NCI-H2196 treated with DMSO at 0.1 percent for 48 hours (cell line): ENCODE measurements around the gene ZBTB26.
A peak's percentile ranks its signal among the peaks of the same experiment; 100 is the strongest.
"Not testable (repeated sequence)": the region's sequence is repeated elsewhere in the genome, so short reads cannot be mapped to it uniquely, and the experiment has no call there.

Experiments used
- DNase-seq: peaks from one replicate; lab custom pipeline; 2025; ENCODE audit not compliant: unreplicated experiment; lab: John Stamatoyannopoulos, UW

ZBTB26 gene

DNA sequence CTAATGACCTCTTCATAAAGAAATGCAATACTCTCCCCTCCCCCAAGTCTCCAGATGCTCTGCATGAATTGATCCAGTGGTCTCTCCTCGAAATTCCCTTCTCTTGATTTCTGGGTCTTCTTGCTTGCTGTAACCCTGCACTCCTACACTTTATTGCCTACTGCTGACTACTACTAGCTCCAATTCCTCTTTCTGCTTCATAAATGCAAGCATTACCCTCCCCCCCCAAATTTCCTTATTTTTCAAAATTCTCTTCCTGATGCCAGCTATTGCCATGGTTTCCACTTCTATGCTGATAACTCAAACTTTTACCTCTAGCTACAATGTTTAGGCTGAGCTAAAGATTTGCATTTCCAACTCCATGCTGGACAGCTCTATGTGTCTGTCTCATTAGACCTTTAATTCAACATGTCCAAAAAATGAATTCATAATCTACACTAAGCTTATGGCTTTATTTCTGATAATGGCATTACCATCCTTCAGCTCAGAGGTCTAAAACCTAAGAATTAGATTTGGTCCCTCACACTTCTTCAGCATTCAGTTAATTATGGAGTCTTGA is 1.4 kb downstream of the ZBTB26 start:
- no peak for DNase-seq

DNA sequence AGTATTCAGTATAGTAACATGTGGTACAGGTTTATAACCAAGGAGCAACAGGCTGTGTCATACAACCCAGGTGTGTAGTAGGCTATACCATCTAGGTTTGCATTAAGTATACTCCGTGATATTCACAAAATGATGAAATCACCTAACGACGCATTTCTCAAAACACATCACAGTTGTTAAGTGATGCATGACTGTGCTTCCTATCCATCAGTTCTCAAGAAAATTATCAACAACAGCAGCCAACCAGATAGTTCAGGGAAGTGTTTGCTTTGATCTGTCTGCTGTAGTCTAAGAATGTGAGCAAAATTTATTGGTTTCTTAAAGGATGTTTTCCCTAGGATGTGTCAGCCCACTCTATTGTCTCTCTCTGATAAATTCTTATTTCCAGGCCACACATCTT is 7.4 kb downstream of the ZBTB26 start:
- DNase-seq, result no peak

DNA sequence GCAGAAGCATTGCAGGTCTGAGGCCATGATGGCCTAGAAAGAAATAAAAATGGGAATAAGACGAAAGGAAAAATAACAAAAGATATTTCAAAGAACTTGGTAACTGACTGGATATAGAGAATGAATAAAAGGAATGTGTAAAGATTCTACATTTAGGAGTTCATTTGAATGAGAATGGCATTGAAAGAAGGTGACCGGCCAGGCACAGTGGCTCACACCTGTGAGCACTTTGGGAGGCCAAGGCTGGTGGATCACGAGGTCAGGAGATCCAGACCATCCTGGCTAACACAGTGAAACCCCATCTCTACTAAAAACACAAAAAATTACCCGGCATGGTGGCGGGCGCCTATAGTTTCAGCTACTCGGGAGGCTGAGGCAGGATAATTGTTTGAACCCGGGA is 8.6 kb downstream of the ZBTB26 start:
- no peak for DNase-seq

DNA sequence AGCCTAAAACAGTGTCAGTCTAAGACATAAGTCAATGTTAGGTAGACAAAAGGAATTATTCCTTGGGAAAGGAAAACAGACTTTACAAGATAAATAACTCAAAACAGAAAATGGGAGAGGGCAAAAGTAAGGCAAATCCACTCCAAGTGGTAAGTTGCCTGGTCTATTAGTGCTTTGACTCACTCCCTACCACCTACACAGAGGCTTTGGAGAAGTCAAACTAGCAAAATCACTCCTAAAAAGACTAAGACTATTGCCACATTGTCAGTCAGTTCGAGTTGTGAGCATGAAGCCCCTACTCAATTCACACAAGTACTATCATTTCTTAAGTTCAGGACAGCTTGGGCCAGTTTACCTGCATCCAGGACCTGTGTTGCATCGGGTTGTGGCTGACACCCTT is 13.0 kb downstream of the ZBTB26 start:
- DNase-seq, result no peak

DNA sequence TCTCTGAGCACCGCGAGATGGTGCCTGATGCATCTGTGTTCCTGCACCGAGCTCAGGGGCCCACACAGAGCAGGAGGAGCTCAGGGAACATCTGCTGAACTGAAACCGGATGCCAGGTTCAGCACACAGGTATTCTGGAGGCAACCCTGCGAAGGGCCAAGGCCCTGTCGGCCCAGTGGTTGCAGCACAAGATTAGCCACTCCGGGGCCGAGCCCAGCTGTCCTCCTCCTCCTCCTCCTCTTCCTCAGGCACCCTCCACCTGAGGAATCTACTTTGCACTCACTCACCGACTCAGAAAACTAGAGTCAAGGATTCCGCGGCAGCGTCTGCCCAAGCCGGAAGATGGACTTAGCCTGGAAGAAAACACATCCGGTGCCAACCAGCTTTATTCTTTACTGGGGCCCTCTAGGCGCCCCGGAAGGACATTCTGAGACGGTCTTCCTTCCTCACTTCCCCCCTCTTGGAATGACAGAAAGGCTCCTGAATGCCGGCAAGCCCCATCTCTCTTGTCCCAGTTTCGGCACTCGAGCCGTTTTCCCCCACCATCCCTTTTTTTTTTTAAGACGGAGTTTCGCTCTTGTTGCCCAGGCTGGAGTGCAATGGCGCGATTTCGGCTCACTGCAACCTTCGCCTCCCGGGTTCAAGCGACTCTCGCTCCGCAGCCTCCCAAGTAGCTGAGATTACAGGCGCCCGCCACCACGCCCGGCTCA is 18.2 kb downstream of the ZBTB26 start, which contains the start of gene ZBTB6:
Gene ZBTB6, minus strand, starts transcription at position 360 of the 710 bp plus-strand sequence. CDS start 1,251 bp downstream, outside the sequence.
- peak; percentile 86 for DNase-seq

DNA sequence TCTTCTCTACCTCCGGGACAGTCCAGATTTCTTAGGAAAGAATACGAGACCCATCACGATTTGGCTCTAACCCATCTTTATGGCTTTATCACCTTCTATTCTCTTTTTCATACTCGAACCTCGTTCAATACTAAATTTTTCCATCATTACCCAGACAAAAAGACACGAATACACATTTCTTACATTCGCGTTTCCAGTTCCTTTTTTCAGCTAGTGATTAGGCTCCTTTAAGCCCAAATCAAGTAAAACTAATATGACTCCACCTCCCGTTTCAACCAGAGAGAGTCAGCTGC is 18.7 kb downstream of the ZBTB26 start:
- no peak for DNase-seq

DNA sequence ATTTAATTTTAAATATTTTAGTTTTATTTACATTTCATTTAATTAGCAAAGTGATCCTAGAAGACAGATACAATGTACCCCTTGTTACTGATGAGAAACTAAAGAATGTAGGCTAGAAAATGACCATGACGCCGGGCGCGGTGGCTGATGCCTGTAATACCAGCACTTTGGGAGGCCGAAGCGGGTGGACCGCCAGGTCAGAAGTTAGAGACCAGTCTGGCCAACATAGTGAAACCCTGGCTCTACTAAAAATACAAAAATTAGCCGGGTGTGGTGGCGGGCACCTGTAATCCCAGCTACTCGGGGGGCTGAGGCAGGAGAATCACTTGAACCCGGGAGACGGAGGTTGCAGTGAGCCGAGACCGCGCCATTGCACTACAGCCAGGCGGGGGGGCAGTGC is 25.2 kb downstream of the ZBTB26 start:
- not testable (repeated sequence) for DNase-seq

DNA sequence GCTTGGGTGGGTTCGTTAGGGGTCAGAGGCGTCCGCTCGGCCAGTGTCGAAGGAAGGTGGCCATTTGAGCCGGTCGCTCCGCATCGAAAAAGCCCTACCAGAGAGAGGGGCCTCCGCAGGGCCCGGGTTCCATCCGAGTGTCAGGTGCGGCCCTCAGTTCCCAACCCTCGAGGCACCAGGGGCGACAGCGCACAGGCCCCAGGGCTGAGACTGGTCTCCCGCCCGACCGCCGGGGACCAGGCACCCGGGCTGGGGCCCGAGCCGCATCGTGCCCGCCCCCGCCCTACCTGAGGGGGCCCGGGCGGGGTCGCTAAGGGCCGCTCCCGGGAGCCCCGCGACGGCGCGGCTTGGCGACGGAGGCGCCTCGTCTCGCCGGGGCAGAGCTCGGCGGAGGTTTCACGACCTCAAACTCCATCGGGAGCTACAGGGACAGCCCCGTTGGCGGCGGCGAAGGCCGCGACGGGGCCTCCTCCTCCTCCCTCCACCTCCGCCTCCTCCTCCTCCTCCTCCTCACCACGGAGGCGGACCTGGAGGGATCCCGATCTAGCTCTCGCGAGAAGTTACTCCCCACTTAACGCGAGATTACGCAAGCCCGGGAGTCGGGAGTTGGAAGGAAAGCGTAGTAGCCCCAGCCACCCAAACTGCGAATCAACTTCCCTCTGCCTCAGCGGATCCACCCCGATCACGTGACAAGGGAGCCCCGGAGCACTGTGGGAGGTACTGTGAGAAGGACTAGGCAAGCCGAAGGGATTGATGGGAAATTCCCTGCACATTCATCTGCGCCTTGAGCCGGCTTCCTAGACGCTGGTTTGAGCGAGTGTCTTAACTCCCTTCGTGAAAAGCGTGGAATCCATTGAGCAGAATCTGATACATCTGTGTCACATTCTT is 26.2 kb downstream of the ZBTB26 start, which contains the start of gene RC3H2:
Gene RC3H2, minus strand, starts transcription at position 537 of the 888 bp plus-strand sequence. CDS start 7,850 bp downstream, outside the sequence.
- peak; percentile 98 for DNase-seq

DNA sequence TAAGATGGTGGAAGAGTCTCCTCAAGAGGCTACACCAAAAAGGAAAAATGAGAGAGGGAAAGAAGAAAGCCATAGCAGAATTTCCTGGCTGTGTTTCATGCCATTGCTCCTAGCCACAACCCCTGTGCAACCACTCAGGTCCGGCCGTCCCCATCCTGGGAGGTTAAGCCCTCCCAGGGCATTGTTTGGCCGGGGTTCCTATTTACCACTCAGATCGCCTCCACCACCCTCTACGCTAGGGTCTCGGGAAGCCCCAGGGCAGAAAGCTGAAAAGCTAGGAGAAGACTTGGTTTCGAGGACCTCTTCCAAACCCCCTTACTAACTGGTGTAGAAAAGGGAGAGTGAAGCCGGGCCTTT is 26.9 kb downstream of the ZBTB26 start:
- no peak for DNase-seq

DNA sequence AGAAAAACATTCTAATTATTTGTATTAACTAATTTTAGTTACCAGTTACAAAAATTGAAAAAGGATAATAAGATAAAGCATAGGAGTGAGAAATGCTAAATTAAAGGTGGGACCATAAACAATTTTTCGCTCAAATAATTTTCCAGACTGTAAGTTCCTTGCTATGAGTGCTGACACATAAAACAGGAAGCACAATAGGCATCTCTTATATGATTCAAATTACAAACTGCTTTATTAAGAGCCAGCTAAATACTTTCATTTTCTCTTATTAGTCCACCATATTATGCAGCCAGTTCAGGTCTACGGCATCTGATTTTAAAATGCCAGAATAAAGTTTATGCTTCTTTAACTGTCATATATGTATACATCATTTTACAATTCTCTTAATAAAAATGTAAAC is 30.5 kb downstream of the ZBTB26 start:
- no peak for DNase-seq

DNA sequence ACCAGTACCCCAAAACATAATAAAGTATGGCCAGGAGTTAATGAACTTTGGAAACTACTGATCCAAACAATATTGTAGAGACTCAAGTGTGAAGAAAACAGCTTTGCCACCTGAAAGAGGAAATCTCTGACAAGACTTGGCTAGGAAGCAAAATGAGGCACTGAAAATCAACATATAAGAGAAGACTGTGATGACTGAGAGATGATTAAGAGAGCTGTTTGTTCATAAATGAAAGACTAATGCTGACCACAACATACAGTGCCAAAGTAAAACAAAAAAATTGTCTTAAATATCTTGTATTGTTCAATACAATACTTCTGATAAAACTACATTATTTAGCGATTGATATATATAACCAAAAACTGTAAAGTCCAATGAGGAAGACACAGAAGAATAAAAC is 33.3 kb downstream of the ZBTB26 start:
- DNase-seq, result no peak

DNA sequence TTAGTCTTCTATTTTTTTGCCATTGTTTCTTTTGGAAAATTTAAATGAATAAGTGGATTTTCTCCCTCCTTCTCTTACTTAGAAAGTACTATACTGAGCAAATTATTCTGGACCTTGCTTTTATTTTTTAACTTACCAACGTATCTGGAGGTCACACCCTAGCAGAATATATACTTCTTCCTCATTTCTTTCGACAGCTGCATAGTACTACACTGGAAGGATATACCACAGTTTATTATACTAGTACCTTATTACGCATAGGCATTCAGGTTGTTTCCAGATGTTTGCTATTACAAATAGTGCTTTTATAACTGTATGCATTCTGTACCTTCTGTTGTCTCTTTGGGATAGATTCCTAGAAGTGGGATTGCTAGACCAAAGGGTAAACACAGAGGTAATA is 42.8 kb downstream of the ZBTB26 start:
- DNase-seq, result no peak

GRCh38 chr9:122883125-122883524 is 48.2 kb downstream of the ZBTB26 start:
- no peak for DNase-seq

- no peak for DNase-seq
Measured at GRCh38 chr9:122879443-122879842, 51.9 kb downstream of the ZBTB26 start.

DNA sequence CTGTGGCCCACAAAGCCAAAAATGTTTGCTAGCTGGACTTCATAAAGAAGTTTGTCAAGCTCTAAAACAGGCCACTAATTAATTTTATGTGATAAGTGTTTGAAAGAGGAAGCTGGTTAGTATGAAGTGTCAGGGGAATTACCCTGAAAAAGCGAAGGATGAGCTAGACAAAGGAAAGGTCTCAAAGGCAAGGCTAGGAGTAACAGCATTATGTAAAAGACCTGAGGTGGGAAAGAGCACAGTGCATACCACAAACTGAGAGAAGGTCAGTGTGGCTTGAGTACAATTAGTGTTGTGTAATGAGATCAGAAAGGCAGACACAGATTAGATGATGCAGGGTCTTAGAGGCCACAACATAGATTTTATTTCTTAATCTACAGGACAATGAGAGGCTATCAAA is 55.8 kb downstream of the ZBTB26 start:
- DNase-seq, result no peak

- DNase-seq, result not testable (repeated sequence)
Measured at GRCh38 chr9:122867276-122867675, 64.0 kb downstream of the ZBTB26 start.

GRCh38 chr9:122866079-122866478 is 65.2 kb downstream of the ZBTB26 start:
- no peak for DNase-seq
